IPS DF 6.9 (cell line): ENCODE results near the gene TXNRD1.

Experiments used
- DNase-seq: peaks from one replicate; pipeline ENCODE4 v3.0.0-alpha.2; 2013; ENCODE audit warnings: low read depth, low spot score
- H3K27ac ChIP-seq: one replicate; pipeline ENCODE4 v1.5.1; 2013; ENCODE audit warnings: low read length, control low read depth
- H3K27me3 ChIP-seq: 2 replicates; pipeline ENCODE4 v1.6.1; 2013; ENCODE audit warnings: mild to moderate bottlenecking, low read length; ENCODE audit not compliant: control insufficient read depth, insufficient read depth
- H3K36me3 ChIP-seq: 2 replicates; pipeline ENCODE4 v1.6.1; 2013; ENCODE audit warnings: low read length; ENCODE audit not compliant: control insufficient read depth, insufficient read depth
- H3K4me1 ChIP-seq: 2 replicates; pipeline ENCODE4 v1.6.1; 2013; ENCODE audit warnings: low read length; ENCODE audit not compliant: control insufficient read depth, insufficient read depth
- H3K4me3 ChIP-seq: 2 replicates; pipeline ENCODE4 v1.5.1; 2013; ENCODE audit warnings: mild to moderate bottlenecking, low read length
- H3K9me3 ChIP-seq: 2 replicates; pipeline ENCODE4 v1.6.1; 2013; ENCODE audit warnings: low read length, inconsistent platforms; ENCODE audit not compliant: control insufficient read depth, insufficient read depth
- WGBS: extraction: QIAGEN DNeasy Blood & Tissue Kit; methylation state at CpG from one replicate; pipeline ENCODE4 v1.1.7; 2013; ENCODE audit warnings: mixed read lengths, missing lambda C conversion rate; ENCODE audit not compliant: insufficient read length, insufficient coverage; 5-methylcytosine and 5-hydroxymethylcytosine counted together

The TXNRD1 gene

DNA sequence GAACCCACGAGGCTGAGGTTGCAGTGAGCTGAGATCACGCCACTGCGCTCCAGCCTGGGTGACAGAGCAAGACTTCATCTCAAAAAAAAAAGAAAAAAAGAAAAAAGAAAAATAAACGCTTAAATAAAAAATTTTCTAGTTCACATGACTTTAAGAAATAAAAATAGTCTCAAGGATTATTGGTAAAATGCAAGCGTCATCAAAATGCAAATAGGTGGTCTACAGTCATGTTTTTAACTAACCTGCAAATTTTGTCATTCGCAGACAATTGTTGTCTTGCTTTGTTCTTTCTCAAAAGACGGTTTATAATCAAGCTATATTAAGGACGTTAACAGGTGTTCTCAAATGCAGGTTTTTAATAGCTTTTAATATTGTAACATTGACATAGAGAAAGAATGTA, 22.4 kb downstream of the TXNRD1 start:
- no peak overlapping the region for H3K4me3 ChIP-seq
- H3K9me3 ChIP-seq = no peaks in the 10 kb centered on the region; the same call in 1 of the 2 replicates
- H3K27me3 ChIP-seq = no peaks in the 10 kb centered on the region
- WGBS = no CpG with 5 or more reads among the region's 8 CpGs
- H3K4me1 ChIP-seq = no peaks in the 10 kb centered on the region
- no peak for DNase-seq
- H3K27ac ChIP-seq = no peak overlapping the region
- H3K36me3 ChIP-seq = no peaks in the 10 kb centered on the region

DNA sequence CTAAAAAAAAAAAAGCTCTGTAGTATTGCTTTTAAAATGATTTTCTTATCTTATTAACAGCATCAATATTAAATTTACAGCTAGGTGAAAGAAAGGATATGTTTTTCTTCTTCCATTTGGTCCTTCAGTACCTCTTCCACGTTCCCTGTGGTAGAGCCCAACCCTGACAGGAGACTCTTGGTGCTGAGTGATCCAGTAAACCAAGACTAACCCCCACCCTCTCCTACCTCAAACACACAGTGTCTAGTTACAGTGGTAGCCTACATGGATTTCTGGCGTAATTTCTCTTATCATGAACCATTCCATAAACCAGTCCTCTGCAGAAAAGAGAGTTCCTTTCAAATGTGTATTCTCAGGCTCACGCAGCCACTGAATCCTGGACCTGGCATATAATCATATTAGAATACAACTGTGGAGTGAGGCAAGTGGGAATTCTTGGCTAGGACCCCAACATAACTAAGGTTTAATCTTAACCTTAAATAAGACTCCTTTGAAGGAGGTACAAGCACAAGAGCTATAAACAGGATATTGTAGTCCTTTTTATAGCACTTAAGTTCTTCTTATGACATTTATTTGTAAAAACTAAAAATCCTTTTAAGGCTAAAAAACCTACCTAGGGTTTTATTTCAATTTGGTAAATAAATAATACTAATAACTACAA, 27.1 kb downstream of the TXNRD1 start:
- no CpG with 5 or more reads among the region's 3 CpGs for WGBS
- Histone ChIP-seq H3K4me3 (no peak overlapping the region), H3K27me3 (no peaks in the 10 kb centered on the region), H3K27ac (no peak overlapping the region), H3K4me1 (no peaks in the 10 kb centered on the region), H3K36me3 (no peaks in the 10 kb centered on the region), H3K9me3 (no peaks in the 10 kb centered on the region)
- no peak for DNase-seq

DNA sequence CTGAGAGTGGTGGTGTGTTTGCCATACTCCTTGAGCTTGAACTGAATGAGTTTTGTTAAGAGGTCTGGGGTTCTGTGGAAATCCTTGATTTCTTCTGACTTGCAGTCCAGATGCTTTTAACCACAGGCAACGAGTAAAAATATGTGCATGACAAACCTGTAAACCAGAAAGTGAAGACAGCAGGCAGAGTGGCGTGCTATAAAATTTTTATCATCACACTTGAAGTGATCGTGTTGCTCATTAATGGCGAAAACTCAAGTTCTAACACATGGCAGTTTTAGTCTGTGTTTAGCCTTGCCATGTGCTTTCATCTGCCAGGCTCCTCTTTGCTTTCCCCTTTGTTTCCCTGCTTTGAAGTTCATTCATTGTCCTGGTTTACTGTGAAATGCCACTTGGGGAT, 28.0 kb downstream of the TXNRD1 start:
- Histone ChIP-seq H3K27ac (no peak overlapping the region), H3K27me3 (no peaks in the 10 kb centered on the region)
- no CpG with 5 or more reads among the region's 4 CpGs for WGBS

DNA sequence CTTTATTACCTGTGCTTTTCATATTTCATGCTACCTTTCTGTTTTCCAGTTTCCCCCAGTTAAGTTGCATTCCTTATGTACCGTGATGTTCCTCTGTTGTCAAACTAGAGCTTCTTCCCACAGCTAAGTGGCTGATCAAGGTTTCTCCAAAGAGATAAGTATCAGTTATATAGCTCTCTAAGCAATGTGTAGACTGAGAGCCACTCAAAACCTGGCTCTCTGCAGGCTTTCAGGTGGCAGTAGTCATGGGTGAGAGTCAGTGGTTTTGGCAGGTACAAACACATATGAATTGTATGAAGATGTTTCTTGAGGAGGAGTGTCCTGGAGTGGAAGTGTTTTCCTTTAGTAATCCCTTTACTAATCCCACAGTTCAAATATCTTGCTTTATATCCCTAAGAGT, 28.4 kb downstream of the TXNRD1 start:
- WGBS = no CpG with 5 or more reads among the region's 1 CpG
- Histone ChIP-seq H3K36me3 (no peaks in the 10 kb centered on the region), H3K4me1 (0 out of 2 replicates have a peak, but pooled peaks cover under 1% of the 10 kb centered on the region), H3K4me3 (no peak overlapping the region), H3K27me3 (no peaks in the 10 kb centered on the region), H3K27ac (no peak overlapping the region), H3K9me3 (no peaks in the 10 kb centered on the region)
- no peak for DNase-seq

More for the DNA sequence above, 28.0 kb downstream of the TXNRD1 start:
- Histone ChIP-seq H3K9me3 (no peaks in the 10 kb centered on the region), H3K36me3 (no peaks in the 10 kb centered on the region), H3K4me1 (no peaks in the 10 kb centered on the region), H3K4me3 (no peak overlapping the region)
- DNase-seq = no peak

DNA sequence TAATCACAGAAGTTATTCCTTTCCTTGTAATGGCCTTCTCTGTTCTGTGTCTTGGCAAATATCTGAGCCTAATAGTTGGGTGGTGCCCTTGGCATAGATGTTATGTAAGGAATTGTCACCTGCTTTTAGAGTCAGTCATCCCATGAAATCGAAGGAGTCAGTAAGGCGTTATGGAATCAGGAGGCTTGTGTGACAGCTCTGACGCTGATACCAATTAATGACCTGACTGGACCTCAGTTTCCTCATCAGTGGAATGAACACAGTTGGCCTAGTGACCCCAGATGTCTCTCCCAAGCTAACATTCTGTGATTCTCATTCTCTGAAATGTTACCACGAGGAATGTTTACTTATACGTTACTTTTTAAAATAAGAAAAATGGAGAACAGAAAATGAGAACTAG, 32.1 kb downstream of the TXNRD1 start:
- no peak for DNase-seq
- Histone ChIP-seq H3K4me3 (no peak overlapping the region), H3K27ac (no peak overlapping the region), H3K27me3 (no peaks in the 10 kb centered on the region), H3K4me1 (0 out of 2 replicates have a peak, but pooled peaks cover 1% of the 10 kb centered on the region), H3K36me3 (no peaks in the 10 kb centered on the region), H3K9me3 (no peaks in the 10 kb centered on the region)
- no CpG with 5 or more reads among the region's 5 CpGs for WGBS

DNA sequence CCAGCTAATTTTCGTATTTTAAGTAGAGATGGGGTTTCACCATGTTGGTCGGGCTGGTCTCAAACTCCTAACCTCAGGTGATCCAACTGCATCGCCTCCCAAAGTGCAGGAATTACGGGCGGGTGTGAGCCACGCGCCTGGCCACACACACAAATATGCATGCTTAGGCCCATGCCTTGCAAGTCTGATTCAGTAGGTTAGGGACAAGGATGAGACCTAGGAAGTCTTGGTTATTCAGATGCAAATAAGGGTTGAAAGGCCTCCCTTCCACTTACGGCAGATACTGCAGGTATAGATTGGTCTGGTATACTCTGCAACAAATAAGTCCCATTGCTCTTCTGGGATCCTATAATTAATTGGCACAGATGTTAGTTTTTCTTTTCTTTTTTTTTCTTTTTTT, 32.9 kb downstream of the TXNRD1 start:
- H3K36me3 ChIP-seq = no peaks in the 10 kb centered on the region
- H3K4me3 ChIP-seq = no peak overlapping the region
- no peaks in the 10 kb centered on the region for H3K9me3 ChIP-seq
- DNase-seq = peak; percentile 37
- WGBS = no CpG with 5 or more reads among the region's 8 CpGs
- H3K27me3 ChIP-seq = no peaks in the 10 kb centered on the region
- 0 out of 2 replicates have a peak, but pooled peaks cover 1% of the 10 kb centered on the region for H3K4me1 ChIP-seq
- H3K27ac ChIP-seq = no peak overlapping the region

DNA sequence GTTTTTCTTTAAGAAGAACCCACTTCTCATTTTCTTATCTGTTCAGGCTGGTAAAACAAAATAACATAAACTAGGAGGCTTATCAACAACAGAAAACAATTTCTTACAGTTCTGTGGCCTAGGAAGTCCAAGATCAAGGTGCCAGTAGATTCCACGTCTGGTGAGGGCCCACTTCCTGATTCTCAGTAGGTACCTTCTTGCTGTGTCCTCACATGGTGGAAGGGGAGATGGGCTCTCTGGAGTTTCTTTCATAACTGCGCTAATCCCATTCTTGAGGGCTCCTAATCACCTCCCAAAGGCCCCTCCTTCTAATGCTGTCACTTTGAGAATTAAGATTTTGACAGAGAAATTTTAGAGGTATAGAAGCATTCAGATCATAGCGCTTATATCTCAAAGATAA, 33.4 kb downstream of the TXNRD1 start:
- no peaks in the 10 kb centered on the region for H3K9me3 ChIP-seq
- H3K4me1 ChIP-seq = 0 out of 2 replicates have a peak, but pooled peaks cover 1% of the 10 kb centered on the region
- DNase-seq = no peak
- H3K27me3 ChIP-seq = no peaks in the 10 kb centered on the region
- no CpG with 5 or more reads among the region's 3 CpGs for WGBS
- H3K27ac ChIP-seq = no peak overlapping the region
- H3K4me3 ChIP-seq = no peak overlapping the region
- H3K36me3 ChIP-seq = no peaks in the 10 kb centered on the region

DNA sequence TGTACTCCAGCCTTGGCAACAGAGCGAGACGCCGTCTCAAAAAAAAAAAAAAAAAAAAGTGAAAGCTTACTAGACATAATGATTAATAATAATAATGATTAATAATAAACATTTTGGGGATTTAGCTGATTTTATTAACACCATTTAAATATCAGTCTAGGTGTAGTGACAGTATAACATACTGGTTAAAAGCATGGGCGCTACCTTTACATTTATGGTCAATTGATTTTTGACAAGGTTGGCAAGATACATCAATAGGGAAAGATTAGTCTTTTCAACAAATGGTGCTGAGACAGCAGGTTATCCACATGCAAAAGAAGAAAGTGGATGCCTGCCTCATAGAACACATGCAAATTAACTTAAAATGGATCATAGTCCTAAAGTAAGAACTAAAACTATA, 34.3 kb downstream of the TXNRD1 start:
- 0 out of 2 replicates have a peak, but pooled peaks cover 1% of the 10 kb centered on the region for H3K4me1 ChIP-seq
- WGBS = no CpG with 5 or more reads among the region's 4 CpGs
- no peaks in the 10 kb centered on the region for H3K9me3 ChIP-seq
- H3K4me3 ChIP-seq = no peak overlapping the region
- H3K27ac ChIP-seq = no peak overlapping the region
- H3K36me3 ChIP-seq = no peaks in the 10 kb centered on the region
- DNase-seq = no peak
- no peaks in the 10 kb centered on the region for H3K27me3 ChIP-seq

DNA sequence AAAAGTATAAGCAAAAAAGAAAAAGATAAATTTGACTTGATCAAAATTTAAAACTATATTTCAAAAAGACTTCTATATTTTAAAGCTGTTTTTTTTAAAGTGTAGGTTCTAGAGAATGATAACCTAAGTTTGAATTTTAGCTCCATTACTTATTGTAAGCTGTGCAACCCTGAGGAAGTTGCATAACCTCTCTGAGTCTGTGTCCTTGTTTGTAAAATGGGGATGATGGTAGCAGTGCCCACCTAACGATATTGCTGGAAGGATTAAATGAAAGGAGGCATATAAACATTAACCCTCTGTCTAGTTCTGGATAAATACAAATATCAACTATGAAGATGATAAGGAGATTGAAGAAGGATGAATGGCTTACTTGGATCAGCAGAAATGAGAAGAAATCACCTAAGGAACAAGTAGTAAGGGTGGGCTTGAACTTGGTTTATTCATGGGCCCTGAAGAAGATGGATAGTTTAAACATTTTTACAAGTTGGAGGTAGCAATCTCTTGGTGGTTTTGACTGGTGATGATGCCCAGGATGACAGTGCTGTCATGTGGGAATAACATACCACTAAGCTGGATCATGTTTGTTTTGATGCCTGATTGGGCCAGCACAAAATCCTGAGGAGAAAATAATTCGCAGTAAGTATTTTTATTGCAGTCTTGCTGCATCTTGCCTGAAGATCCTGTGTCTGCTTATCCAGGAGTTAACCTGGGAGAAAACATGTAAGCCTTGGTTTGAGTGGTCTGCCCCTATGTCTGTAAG, 35.0 kb downstream of the TXNRD1 start:
- WGBS = no CpG with 5 or more reads among the region's 2 CpGs
- no peaks in the 10 kb centered on the region for H3K27me3 ChIP-seq
- 0 out of 2 replicates have a peak, but pooled peaks cover 1% of the 10 kb centered on the region for H3K4me1 ChIP-seq
- no peak overlapping the region for H3K27ac ChIP-seq
- no peak overlapping the region for H3K4me3 ChIP-seq
- DNase-seq = no peak
- H3K36me3 ChIP-seq = no peaks in the 10 kb centered on the region
- no peaks in the 10 kb centered on the region for H3K9me3 ChIP-seq

DNA sequence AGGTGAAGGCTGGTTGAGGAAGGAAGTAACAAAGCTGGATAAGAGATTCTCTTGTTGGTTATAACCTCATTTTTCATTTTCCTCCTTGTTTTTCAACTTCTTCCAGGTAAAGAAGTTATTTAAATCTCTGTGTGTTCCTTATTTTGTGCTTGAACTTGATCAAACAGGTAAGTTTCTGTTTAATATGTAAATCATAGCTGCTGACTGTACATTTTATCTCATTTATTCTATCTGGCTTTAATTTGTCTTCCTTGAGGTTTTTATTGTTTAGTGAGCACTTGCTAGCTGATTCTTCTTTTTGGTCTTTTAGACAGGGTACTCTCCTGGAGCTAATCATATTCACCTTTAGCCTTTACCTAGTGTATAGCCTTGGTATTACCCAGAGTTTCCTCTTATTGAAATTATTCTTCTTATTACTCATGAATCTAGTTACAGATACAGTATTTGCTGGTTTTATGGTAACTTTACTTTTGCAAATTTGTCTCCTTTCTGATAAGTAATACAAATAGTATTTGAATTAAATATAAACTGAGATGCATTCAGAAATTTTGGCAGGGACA, 42.4 kb downstream of the TXNRD1 start:
- no peaks in the 10 kb centered on the region for H3K4me1 ChIP-seq
- no peak overlapping the region for H3K27ac ChIP-seq
- no peak for DNase-seq
- H3K27me3 ChIP-seq = no peaks in the 10 kb centered on the region
- no peak overlapping the region for H3K4me3 ChIP-seq
- H3K36me3 ChIP-seq = no peaks in the 10 kb centered on the region
- no peaks in the 10 kb centered on the region for H3K9me3 ChIP-seq
